Measurements from ENCODE around the gene MARVELD3.
"Not testable (repeated sequence)": the region's sequence is repeated elsewhere in the genome, so short reads cannot be mapped to it uniquely, and the experiment has no call there.

Gene MARVELD3

GRCh38 chr16:71672803-71673581, 47.0 kb downstream of the MARVELD3 start:
- DNase-seq (ENCODE audit: low read depth), result no peak
- no peak for TF ChIP-seq CTCF (conservative IDR thresholded peaks at IDR 0.05; ENCODE audit: low read depth, low read length)
- no peak overlapping the region for H3K4me3 ChIP-seq (ENCODE audit: low read length)

GRCh38 chr16:71673582-71673973, 47.6 kb downstream of the MARVELD3 start:
- H3K4me3 ChIP-seq (ENCODE audit: low read length), result no peak overlapping the region
- DNase-seq (ENCODE audit: low read depth), result no peak
- no peak for TF ChIP-seq CTCF (conservative IDR thresholded peaks at IDR 0.05; ENCODE audit: low read depth, low read length)

GRCh38 chr16:71674229-71674628, 48.2 kb downstream of the MARVELD3 start:
- TF ChIP-seq CTCF (conservative IDR thresholded peaks at IDR 0.05; ENCODE audit: low read depth, low read length), result no peak
- no peak for DNase-seq (ENCODE audit: low read depth)
- no peak overlapping the region for H3K4me3 ChIP-seq (ENCODE audit: low read length)

- no peak for TF ChIP-seq CTCF (conservative IDR thresholded peaks at IDR 0.05; ENCODE audit: low read depth, low read length)
- H3K4me3 ChIP-seq (ENCODE audit: low read length), result no peak overlapping the region
- DNase-seq (ENCODE audit: low read depth), result no peak
Observed at GRCh38 chr16:71675380-71675779, 49.4 kb downstream of the MARVELD3 start.

- no peak for TF ChIP-seq CTCF (conservative IDR thresholded peaks at IDR 0.05; ENCODE audit: low read depth, low read length)
- no peak overlapping the region for H3K4me3 ChIP-seq (ENCODE audit: low read length)
- no peak for DNase-seq (ENCODE audit: low read depth)
Observed at GRCh38 chr16:71676236-71676635, 50.3 kb downstream of the MARVELD3 start.

GRCh38 chr16:71681360-71681759, 55.4 kb downstream of the MARVELD3 start:
- no peak for TF ChIP-seq CTCF (conservative IDR thresholded peaks at IDR 0.05; ENCODE audit: low read depth, low read length)
- no peak for DNase-seq (ENCODE audit: low read depth)
- no peak overlapping the region for H3K4me3 ChIP-seq (ENCODE audit: low read length)

GRCh38 chr16:71684280-71684679, 58.3 kb downstream of the MARVELD3 start:
- DNase-seq (ENCODE audit: low read depth); H3K4me3 ChIP-seq (ENCODE audit: low read length): not testable (repeated sequence)
